Astrocyte of the spinal cord (primary cell): Measurements from ENCODE around the gene SLC5A2.

ENCODE experiments used
- DNase-seq: peaks from one replicate; pipeline ENCODE4 v3.0.0; 2011; ENCODE audit warnings: low read depth, low spot score
- H3K4me3 ChIP-seq: 2 replicates; pipeline ENCODE4 v1.5.1; 2011; ENCODE audit warnings: low read depth, mild to moderate bottlenecking, low read length, moderate library complexity
- in situ Hi-C: cut with HindIII; loops from 2 replicates; pipeline ENCODE4 v1.10.0; 2017; ENCODE audit warnings: low sequenced_read_pairs
- TF ChIP-seq, protein P1 (sequence below): IDR thresholded peaks from 2 replicates; pipeline ENCODE4 v1.5.1; 2012; ENCODE audit warnings: low read depth, mild to moderate bottlenecking, low read length, inconsistent platforms

Gene SLC5A2

DNA sequence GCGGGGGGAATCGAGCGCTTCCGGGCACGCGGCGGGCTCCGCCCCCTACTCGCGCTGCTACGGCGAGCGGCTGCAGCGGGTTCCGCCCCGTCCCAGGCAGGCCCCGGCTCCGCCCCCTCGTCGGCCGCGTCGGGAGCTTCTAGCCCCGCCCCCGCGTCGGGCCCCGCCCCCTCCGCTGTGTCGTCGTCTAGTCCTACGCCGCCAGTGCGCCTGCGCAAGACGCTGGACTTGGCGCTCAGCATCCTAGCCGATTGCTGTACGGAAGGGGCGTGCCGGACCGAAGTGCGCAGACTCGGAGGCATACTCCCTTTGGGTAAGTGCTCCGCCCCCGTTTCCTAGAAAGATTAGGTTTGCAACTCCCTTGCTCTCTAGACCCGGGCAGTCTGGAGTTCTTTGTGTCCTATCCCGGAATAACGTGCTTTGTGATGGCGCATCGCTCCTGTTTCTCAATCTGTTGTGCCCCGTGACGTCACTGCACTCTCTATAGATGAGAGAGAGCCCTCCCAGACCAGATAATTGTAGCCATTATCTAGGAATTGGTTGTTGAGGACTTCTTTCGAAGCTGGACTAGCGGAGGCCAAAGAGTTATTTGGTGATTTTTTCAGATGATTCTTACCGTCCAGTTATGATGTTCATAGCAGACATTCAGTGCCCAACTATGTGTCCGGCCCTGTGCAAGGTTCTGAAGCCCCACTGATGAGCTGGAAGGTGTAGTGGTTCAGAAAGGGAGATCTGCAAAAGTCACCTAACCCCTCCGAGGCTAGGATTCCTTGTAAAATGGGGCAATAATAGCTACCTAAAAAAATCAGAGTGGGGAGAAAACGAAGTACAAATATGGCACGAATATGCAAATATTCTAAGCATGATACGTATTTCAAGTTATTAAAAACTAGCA lies 23.0 kb upstream of the SLC5A2 start:
- TF ChIP-seq, protein P1, sequence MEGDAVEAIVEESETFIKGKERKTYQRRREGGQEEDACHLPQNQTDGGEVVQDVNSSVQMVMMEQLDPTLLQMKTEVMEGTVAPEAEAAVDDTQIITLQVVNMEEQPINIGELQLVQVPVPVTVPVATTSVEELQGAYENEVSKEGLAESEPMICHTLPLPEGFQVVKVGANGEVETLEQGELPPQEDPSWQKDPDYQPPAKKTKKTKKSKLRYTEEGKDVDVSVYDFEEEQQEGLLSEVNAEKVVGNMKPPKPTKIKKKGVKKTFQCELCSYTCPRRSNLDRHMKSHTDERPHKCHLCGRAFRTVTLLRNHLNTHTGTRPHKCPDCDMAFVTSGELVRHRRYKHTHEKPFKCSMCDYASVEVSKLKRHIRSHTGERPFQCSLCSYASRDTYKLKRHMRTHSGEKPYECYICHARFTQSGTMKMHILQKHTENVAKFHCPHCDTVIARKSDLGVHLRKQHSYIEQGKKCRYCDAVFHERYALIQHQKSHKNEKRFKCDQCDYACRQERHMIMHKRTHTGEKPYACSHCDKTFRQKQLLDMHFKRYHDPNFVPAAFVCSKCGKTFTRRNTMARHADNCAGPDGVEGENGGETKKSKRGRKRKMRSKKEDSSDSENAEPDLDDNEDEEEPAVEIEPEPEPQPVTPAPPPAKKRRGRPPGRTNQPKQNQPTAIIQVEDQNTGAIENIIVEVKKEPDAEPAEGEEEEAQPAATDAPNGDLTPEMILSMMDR, result no peak
- peak; percentile 99 for DNase-seq
- peak overlapping the region; percentile 62 for H3K4me3 ChIP-seq
- in situ Hi-C loops, result loop anchor here (25.0 kb wide), 1 partner anchor 273 kb away; the partner anchor contains the start of gene FUS

DNA sequence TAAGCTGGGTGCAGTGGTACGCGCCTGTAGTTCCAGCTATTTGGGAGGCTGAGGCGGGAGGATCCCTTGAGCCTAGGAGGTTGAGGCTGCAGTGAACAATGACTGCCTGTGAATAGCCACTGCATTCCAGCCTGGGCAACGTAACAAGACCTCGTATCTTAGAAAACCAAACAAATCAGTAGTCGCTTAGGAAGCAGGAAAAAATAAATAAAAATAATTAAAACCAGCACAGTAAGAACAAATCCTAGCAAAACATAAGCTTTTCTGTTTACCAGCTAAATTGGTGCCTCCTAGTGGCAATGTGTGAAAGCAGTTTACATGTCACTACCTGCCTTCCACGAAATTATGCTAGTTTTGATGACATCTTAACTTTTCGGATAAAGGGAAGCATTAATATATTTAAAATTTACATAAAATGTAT lies 22.3 kb upstream of the SLC5A2 start:
- in situ Hi-C loops, result loop anchor here (25.0 kb wide), 1 partner anchor 273 kb away; the partner anchor contains the start of gene FUS
- H3K4me3 ChIP-seq, result peak overlapping the region; percentile 49
- TF ChIP-seq, protein P1, result peak; percentile 77
- peak; percentile 56 for DNase-seq

DNA sequence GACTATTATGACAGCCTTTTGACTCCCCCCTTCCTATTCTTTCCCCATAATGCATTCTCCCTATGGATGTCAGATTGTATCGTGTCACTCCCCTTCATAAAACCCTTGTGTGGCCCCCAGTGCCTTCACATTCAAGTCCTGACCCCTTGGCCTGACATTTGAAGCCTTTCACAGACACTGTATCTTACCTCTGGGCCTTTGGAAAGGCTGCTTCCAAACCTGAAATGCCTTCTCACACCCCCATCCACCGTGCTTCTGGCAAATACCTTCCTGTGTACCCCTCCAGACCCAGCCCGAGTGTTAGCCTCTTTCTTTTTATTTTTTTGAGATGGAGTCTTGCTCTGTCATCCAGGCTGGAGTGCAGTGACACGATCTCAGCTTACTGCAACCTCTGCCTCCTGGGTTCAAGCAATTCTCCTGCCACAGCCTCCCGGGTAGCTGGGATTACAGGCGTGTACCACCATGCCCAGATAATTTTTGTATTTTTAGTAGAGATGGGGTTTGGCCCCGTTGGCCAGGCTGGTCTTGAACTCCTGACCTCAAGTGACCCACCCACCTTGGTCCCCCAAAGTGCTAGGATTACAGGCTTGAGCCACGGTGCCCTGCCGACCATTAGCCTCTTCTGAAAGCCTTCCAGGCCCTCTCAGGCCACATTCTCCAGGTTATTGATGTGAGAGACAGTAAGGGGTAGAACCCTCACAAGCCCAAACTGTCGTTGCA lies 21.6 kb upstream of the SLC5A2 start:
- DNase-seq, result no peak
- no peak overlapping the region for H3K4me3 ChIP-seq
- TF ChIP-seq, protein P1, result no peak
- in situ Hi-C loops, result loop anchor here (25.0 kb wide), 1 partner anchor 274 kb away; the partner anchor contains the start of gene FUS

DNA sequence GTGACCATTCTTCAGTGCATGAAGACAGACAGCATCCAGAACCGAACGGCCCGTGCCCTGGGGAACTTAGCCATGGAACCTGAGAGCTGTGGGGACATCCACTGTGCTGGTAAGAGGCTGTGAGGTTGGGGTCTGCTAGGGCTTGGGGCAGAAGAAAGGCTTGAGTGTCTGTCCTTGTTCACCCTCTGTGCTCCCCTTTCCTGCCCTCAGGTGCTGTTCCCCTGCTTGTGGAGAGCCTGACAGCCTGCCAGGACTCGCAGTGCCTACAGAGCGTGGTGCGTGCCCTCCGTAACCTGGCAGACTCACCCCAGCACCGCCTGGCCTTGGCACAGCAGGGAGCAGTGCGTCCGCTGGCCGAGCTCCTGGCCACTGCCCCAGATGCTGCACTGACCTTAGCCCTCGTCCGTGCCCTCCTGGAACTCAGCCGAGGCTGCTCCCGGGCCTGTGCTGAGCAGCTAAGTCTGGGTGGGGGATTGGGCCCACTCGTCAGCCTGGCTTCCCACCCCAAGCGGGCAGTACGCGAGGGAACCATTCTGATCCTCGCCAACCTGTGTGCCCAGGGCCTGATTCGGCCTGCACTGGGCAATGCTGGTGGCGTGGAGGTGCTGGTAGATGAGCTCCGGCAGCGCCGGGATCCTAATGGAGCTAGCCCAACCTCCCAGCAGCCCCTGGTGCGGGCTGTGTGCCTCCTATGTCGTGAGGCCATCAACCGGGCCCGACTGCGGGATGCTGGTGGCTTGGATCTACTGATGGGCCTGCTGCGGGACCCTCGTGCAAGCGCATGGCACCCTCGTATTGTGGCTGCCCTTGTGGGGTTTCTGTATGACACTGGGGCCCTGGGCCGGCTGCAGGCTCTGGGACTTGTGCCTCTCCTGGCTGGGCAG lies 20.8 kb upstream of the SLC5A2 start:
- DNase-seq, result no peak
- TF ChIP-seq, protein P1, result no peak
- no peak overlapping the region for H3K4me3 ChIP-seq
- in situ Hi-C loops, result loop anchor here (25.0 kb wide), 1 partner anchor 275 kb away; the partner anchor contains the start of gene FUS

DNA sequence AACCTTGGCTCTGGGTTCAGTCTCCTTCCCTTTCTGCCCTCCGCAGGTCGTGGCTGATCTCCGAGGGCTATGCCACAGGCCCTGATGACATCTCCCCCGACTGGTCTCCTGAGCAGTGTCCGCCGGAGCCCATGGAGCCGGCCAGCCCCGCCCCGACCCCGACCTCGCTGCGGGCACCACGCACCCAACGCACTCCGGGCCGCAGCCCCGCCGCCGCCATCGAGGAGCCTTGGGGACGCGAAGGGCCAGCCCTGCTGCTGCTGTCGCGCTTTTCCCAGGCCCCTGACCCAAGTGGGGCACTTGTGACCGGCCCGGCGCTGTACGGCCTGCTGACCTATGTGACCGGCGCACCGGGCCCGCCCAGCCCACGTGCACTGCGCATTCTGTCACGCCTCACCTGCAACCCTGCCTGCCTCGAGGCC lies 18.6 kb upstream of the SLC5A2 start:
- no peak overlapping the region for H3K4me3 ChIP-seq
- DNase-seq, result no peak
- in situ Hi-C loops, result loop anchor here (25.0 kb wide), 1 partner anchor 277 kb away; the partner anchor contains the start of gene FUS
- TF ChIP-seq, protein P1, result no peak
